ENCODE data around the gene ANKLE1.
"Not testable (repeated sequence)": the region's sequence is repeated elsewhere in the genome, so short reads cannot be mapped to it uniquely, and the experiment has no call there.

ANKLE1 gene

GRCh38 chr19:17246681-17247425 lies 34.8 kb upstream of the ANKLE1 start:
- DNase-seq (ENCODE audit: low spot score), result no peak

DNA sequence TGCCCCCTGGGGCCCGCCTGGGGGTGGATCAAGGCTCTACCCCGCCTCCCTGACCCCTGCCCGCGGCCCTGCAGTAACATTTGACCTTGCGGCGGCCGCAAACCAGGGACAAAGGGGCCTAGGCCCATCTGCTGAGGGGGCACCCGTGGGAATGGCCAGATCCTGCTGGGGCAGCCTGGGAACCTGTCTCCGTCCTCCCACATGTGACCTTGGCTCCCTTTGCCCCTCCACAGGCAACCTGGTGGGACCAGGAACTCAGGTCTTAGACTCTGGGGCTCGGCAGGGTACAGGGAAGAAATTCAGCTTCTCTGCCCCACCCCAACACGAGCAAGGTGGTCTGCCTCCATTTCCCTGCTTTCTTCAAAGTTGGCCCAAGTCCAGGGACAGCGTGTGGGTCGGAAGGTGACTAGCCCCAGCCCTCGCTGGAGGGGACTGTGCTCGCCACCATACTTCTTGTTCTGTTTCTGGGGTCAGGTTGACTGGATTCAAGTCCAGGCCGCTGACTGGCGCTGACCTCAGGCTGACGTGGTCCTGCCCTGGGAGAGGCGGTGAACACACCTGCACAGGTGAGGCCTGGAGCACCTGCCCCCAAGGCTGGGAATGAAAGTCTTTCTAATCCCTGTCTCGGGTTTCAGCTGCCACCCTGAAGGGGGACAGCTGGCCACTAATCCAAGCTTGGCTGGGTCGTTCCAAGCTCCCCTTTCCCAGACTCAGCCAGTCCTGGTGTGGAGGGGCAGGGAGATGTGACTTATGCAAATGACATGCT lies 33.5 kb upstream of the ANKLE1 start:
- DNase-seq (ENCODE audit: low spot score), result no peak

DNA sequence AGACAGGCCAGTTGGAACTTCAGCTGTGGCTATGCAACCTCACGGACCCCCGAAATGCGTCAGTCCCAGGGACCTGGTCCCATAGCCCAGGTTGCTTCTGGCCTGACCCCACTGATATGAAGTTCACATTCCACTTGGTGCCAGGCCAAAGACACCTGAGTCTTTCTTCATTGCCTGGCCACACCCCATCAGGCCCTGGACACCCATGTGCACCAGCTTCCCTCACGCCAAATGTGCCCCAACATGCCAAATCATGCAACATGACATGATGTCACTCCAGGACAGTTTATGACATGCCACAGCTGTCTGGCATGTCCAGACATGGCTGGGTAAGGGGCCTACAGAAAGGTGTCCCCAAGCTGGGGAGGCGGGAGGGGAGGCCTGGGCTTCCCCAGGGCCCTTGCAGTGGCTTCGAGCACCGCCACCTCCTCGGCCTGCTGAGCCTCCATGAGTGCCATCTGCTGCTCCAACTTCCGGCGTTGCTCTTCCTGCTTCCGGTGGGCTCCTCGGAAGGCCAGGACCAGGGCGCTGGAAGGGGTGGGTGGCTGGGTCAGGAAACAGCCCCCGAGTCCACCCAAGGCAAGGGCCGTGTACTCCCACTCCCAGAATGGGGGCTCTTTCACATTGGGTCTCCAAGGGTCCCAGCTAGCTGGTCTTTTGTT lies 31.7 kb upstream of the ANKLE1 start:
- DNase-seq (ENCODE audit: low spot score), result no peak

- DNase-seq (ENCODE audit: low spot score), result no peak
Measured at GRCh38 chr19:17254636-17255035, 27.1 kb upstream of the ANKLE1 start.

- no peak for DNase-seq (ENCODE audit: low spot score)
Measured at GRCh38 chr19:17255150-17255621, 26.5 kb upstream of the ANKLE1 start.

DNA sequence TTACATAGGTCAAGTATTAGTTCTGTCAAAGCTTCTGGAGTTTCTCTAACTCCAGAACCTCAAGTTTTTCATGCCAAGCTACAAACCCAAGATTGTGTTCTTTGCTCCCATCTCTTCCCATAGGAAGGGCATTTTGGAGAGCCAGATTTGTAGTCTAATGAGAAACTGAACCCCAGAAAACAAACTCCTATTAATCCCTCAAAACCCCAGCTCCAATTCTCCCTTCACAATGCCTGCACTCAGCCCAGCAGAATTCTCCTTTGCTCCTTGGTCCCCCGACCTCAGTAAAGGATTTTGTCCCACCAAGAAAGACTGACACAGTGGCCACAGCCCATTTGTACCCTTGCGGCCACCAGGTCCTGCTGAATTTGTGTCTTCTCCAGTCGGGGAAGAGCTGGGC lies 25.6 kb upstream of the ANKLE1 start:
- no peak for DNase-seq (ENCODE audit: low spot score)

GRCh38 chr19:17259118-17259780 lies 22.5 kb upstream of the ANKLE1 start:
- DNase-seq (ENCODE audit: low spot score), result no peak

GRCh38 chr19:17259934-17260333 lies 21.8 kb upstream of the ANKLE1 start:
- DNase-seq (ENCODE audit: low spot score), result no peak

DNA sequence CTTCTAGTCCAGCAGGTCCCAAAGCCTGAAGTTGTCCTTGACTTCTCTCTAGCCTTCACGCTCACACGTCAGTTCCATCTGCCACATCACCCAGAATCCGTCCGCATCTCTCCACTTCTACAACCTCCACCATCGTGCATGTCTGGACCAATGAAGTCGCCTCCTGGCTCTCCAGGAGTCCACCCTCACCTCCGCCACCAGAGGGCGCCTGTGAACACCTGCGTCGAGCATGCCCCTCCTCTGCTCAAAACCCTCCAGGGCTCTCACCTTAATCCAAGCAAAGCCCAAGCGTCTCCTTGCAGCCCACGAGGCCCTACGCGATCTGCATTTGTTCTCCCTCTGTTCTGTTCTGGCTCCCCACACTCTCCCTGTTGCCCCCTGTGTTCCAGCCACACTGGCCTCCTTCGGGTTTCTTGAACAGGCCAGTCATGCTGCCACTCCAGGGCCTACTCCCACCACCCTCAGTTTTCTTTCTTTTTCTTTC lies 20.8 kb upstream of the ANKLE1 start:
- peak; percentile 93 for DNase-seq (ENCODE audit: low spot score)

GRCh38 chr19:17262557-17262956 lies 19.1 kb upstream of the ANKLE1 start:
- no peak for DNase-seq (ENCODE audit: low spot score)

DNA sequence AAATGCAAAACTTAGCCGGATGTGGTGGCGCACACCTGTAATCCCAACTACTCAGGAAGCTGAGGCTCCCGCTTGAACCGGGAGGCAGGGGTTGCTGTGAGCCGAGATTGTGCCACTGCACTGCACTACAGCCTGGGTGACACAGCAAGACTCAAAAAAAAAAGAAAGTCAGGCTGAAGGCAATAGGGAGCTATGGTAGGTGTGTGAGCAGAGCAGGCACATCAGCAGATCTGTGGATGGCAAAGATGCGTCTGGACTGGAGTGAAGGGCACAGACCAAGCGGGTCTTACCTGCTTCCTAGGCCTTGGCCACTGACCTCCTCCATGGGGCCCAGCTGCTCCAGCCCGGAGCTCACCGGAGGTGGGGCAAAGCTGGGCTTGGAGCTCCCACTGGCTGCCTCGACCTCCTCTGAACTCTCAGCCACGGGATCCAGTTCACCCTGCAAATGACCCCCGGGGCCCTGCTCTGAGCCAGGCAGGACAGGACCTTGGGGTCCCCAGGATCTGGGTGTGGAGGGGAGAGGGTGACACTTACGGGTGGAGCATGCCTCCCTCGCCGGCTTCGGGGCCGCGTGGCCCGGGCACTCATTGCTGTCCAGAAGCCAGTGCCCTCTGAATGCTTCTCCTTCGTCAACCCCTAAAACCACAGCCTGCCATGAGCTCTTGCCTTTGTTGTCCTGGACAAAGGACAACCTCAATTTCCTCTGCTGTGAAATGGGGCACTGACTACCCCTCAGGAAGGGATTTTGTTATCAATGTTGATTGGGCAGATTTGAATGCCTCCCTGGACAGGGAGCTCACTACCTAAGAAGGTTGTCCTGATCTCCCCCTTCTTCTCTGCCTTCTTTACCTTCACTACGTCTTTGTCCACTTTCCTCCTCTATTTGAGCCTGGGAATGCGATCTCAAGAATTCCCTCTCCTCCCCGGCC lies 17.7 kb upstream of the ANKLE1 start:
- no peak for DNase-seq (ENCODE audit: low spot score)

- DNase-seq (ENCODE audit: low spot score), result no peak
Measured at GRCh38 chr19:17264641-17264979, 17.1 kb upstream of the ANKLE1 start, which contains the start of gene USHBP1. Gene USHBP1 (minus strand): TSS chr19:17264745. CDS start chr19:17264299, 446 bp downstream.

DNA sequence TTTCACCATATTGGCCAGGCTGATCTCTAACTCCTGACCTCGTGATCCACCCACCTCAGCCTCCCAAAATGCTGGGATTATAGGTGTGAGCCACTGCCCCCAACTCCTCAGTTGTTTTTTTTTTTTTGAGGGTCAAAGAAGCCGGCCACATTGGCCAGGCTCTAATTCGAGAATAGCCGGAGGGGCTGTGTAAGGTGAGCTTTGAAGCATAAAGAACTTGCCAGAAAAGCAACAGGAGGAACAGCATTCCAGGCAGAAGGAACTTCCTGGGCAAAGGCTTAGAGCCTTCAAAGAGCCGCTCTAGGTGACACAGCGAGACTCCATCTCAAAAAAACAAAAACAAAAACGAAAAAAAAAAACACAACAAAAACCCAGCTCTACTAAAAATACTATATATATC lies 15.7 kb upstream of the ANKLE1 start:
- no peak for DNase-seq (ENCODE audit: low spot score)

DNA sequence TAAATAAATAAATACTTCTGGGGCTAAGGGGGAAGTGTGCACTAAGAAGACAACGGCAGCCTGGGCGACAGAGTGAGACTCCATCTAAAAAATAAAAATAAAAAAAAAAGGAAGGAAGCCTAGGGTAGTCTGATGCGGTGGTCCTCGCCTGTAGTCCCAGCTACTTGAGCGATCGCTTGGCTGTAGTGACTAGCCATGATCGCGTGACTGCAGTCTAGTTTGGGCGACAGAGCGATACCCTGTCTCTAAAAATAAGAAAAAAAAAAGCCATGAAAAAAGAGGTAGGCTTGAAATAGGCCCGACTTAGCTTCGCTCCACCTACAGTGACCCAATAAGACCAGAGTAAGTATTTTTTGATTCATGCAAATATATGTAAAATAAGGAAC lies 15.1 kb upstream of the ANKLE1 start:
- no peak for DNase-seq (ENCODE audit: low spot score)

DNA sequence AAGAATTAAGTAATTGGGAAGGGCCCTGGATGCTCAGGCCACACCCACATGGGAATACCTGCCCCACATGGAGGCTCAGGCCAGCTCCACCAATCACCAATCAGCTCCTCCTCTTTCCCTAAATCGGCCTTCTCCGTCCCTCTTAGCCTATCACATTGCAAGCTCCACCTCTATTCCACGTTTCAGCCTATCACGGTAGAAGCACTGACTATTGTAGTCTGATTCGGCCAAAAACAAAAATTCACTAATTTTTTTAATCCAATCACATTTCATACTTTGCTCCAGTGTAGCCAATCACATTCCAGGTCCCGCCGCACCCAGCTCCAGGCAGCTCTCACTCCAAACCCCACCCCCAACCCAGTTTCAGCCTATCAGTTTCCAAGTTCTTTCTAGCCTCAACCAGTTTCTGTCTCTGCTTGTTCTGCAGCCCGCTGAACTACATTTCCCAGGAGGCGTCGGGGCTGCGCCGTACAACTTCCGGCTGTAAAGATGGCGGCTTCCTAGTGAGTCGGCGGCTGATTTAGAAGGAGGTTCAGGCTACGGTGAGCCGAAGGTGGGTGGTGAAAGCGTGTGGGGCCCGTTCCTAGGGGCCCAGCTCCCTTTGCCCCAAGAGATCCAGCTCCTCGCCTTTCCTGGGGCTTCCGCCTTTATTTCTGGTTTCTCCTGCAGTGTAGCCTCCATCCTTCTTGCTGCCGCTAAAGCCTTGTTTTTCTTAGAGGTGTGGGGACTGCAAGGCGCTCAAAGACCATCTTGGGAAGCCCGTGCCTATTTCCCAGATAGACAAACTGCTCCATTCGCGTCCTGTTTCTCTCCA lies 14.5 kb upstream of the ANKLE1 start, which contains the start of gene BABAM1:
TSS of gene BABAM1 (plus strand) at position 469 of the 814 bp plus-strand sequence. CDS start 1,364 bp downstream, outside the sequence.
- peak; percentile 98 for DNase-seq (ENCODE audit: low spot score)

DNA sequence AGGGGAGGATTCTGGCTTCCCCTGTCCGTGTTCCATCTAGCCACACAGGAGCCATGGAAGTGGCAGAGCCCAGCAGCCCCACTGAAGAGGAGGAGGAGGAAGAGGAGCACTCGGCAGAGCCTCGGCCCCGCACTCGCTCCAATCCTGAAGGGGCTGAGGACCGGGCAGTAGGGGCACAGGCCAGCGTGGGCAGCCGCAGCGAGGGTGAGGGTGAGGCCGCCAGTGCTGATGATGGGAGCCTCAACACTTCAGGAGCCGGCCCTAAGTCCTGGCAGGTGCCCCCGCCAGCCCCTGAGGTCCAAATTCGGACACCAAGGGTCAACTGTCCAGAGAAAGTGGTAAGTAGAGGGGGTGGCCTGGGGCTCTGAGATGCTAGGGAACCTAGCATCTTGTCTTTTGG lies 12.9 kb upstream of the ANKLE1 start:
- DNase-seq (ENCODE audit: low spot score), result no peak

GRCh38 chr19:17274892-17275291 lies 6.8 kb upstream of the ANKLE1 start:
- DNase-seq (ENCODE audit: low spot score), result not testable (repeated sequence)

DNA sequence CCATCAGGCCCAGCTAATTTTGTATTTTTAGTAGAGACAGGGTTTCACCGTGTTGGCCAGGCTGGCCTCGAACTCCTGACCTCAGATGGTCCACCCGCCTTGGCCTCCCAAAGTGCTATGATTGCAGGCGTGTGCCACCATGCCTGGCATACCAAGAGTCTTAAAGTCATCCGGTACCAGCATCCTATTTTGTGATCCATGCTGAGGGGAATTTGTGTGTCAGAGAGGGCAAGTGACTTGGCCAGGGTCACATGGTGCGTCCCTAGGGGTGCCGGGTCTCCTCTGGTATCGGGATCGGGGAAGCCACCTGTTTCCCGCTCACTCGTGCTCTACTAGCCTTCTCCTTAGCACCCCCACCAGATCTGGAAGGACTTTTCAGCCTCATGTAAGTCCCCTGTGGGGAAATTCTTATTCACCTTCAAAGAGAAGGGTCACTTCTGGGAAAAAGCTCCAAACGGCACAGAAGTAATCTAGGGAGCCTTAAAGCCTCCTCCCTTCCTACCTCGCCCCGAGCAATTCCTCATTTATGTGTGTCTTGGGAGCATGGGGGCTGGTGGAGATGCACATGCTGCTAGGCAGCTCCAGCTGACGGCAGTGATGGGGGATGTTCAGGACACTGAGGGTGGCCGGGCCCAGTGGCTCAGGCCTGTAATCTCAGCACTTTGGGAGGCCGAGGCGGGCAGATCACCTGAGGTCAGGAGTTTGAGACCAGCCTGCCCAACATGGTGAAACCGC lies 6.1 kb upstream of the ANKLE1 start:
- DNase-seq (ENCODE audit: low spot score), result no peak

DNA sequence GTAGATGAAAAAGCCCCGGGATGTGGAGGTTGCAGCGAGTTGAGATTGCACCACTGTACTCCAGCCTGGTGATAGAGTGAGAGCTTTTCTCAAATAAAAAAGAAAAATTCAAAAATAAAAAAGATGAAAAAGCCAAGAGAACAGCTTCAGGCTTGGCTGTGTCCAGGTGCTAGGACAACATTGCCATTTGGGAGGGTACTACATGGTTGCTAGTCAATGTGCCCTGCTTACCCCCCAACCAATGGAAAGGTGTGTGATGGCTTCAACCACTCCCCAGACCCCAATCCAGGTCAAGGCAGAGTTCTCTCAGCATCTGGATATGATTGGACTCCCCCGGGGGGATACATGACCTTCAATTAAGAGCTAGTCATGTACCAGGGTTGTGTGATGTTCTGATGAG lies 2.3 kb upstream of the ANKLE1 start:
- DNase-seq (ENCODE audit: low spot score), result no peak
